ENCODE results near the gene FAM163B. TPM values are rescaled to one million over a fixed set of nuclear protein-coding genes. Genes with fewer than 3 reads are reported as not detected.

The FAM163B gene
- total and polyA plus RNA-seq, 2 experiments from 2014 or later: 0.60 to 1.3 TPM

- no peak for TF ChIP-seq POLR2AphosphoS5 (IDR thresholded peaks at IDR 0.05; ENCODE audit: low read depth)
- TF ChIP-seq REST (IDR thresholded peaks at IDR 0.05; ENCODE audit: unreplicated experiment): no peak
- TF ChIP-seq ZNF331 (CRISPR knock-in tag; IDR thresholded peaks at IDR 0.05; ENCODE audit: low read depth): no peak
- TF ChIP-seq EZH2 (IDR thresholded peaks at IDR 0.05; ENCODE audit: low read depth, unreplicated experiment): no peak
- no peak for TF ChIP-seq CTCF (conservative IDR thresholded peaks at IDR 0.05; ENCODE audit: low read depth in 2 of 2)
- no peak for TF ChIP-seq NANOG (IDR thresholded peaks at IDR 0.05; ENCODE audit: borderline replicate concordance)
- TF ChIP-seq ZNF114 (CRISPR knock-in tag; IDR thresholded peaks at IDR 0.05): no peak
- TF ChIP-seq ETS1 (IDR thresholded peaks at IDR 0.05): no peak
- TF ChIP-seq STAT1 (IDR thresholded peaks at IDR 0.05; ENCODE audit: unreplicated experiment): no peak
- TF ChIP-seq JUNB (IDR thresholded peaks at IDR 0.05; ENCODE audit: unreplicated experiment): no peak
- TF ChIP-seq EZH2phosphoT487 (IDR thresholded peaks at IDR 0.05; ENCODE audit: unreplicated experiment): no peak
- no peak for TF ChIP-seq CREB1 (CRISPR knock-in tag; IDR thresholded peaks at IDR 0.05; ENCODE audit: low read depth)
- no peak for TF ChIP-seq ZNF462 (CRISPR knock-in tag; IDR thresholded peaks at IDR 0.05)
- no peak for DNase-seq (ENCODE audit: low spot score)
- H3K36me3 ChIP-seq (ENCODE audit: insufficient read depth): no peaks in the 10 kb centered on the region
- no peaks in the 10 kb centered on the region for H3K4me1 ChIP-seq (ENCODE audit: insufficient read depth)
- no peaks in the 10 kb centered on the region for H3K79me2 ChIP-seq (replicated peaks; ENCODE audit: insufficient read depth)
- Mint-ChIP-seq H3K4me1 (peaks cover 4% of the 10 kb centered on the region), H3K27me3 (ENCODE audit: insufficient read depth, low read depth, poor library complexity) (peaks cover 1% of the 10 kb centered on the region), H3K9me3 (no peaks in the 10 kb centered on the region), H3K4me3 (no peak overlapping the region), H3K27ac (no peak overlapping the region), H3K36me3 (ENCODE audit: low read depth) (no peaks in the 10 kb centered on the region)
- H3K27me3 ChIP-seq (ENCODE audit: insufficient read depth): no peaks in the 10 kb centered on the region
- H3F3A ChIP-seq (replicated peaks; ENCODE audit: low read depth): no peaks in the 10 kb centered on the region
- H3K4me3 ChIP-seq: no peak overlapping the region
- no peak for ATAC-seq
- no peaks in the 10 kb centered on the region for H3K9me2 ChIP-seq (ENCODE audit: insufficient read depth)
- H2AFZ ChIP-seq: no peak overlapping the region
- no peaks in the 10 kb centered on the region for H4K20me1 ChIP-seq (replicated peaks; ENCODE audit: insufficient read depth)
- no peak overlapping the region for H3K27ac ChIP-seq (ENCODE audit: low read depth)
- H3K4me2 ChIP-seq: no peak overlapping the region
These were observed 40.8 kb upstream of the FAM163B start for GRCh38 chr9:133650026-133650425.
